Hematopoietic multipotent progenitor cell (in vitro differentiated cells): ENCODE data around the gene PLCH1. TPM values are rescaled to one million over a fixed set of nuclear protein-coding genes. Genes with fewer than 3 reads are reported as not detected.
A peak's percentile ranks its signal among the peaks of the same experiment; 100 is the strongest.

Experiments
- DNase-seq, 3 donors: peaks; one replicate each; pipeline ENCODE4 v3.0.0-alpha.2; 2011 to 2015; ENCODE audit warnings: low read depth in 2 of 3, low spot score in 2 of 3
- total RNA-seq: library from RNA; depleted of rRNA; stranded (reverse); fragments of >200 nt; gene quantifications from one replicate; pipeline ENCODE4 v1.2.3, GENCODE V29; 2012

The PLCH1 gene
- total RNA-seq, 1 donor = 1.1 TPM

GRCh38 chr3:155365178-155365783 lies 379.6 kb downstream of the PLCH1 start:
- DNase-seq = no peak

GRCh38 chr3:155364492-155364891 lies 380.4 kb downstream of the PLCH1 start:
- no peak for DNase-seq

GRCh38 chr3:155363690-155364070 lies 381.2 kb downstream of the PLCH1 start:
- DNase-seq = no peak

GRCh38 chr3:155362808-155363689 lies 381.8 kb downstream of the PLCH1 start:
- DNase-seq = no peak

- no peak for DNase-seq
Observed at GRCh38 chr3:155360281-155360680, 384.6 kb downstream of the PLCH1 start.

GRCh38 chr3:155356594-155357370 lies 388.1 kb downstream of the PLCH1 start:
- DNase-seq = peak in 1 of 3 donors; percentile 36

- DNase-seq = no peak
Observed at GRCh38 chr3:155354658-155355057, 390.2 kb downstream of the PLCH1 start.

GRCh38 chr3:155352900-155353490 lies 391.9 kb downstream of the PLCH1 start:
- peak in 2 of 3 donors; percentile 26 to 74 for DNase-seq

- DNase-seq = no peak
Observed at GRCh38 chr3:155350571-155350970, 394.3 kb downstream of the PLCH1 start.

GRCh38 chr3:155347901-155348300 lies 397.0 kb downstream of the PLCH1 start:
- DNase-seq = no peak

GRCh38 chr3:155342344-155342743 lies 402.5 kb downstream of the PLCH1 start:
- no peak for DNase-seq

GRCh38 chr3:155339052-155339451 lies 405.8 kb downstream of the PLCH1 start:
- DNase-seq = no peak

- DNase-seq = no peak
Observed at GRCh38 chr3:155335724-155336354, 409.0 kb downstream of the PLCH1 start.

- DNase-seq = peak in 2 of 3 donors; percentile 94 to 98
Observed at GRCh38 chr3:155334914-155335723, 409.8 kb downstream of the PLCH1 start.

GRCh38 chr3:155334215-155334913 lies 410.5 kb downstream of the PLCH1 start:
- DNase-seq = peak in 1 of 3 donors; percentile 9

GRCh38 chr3:155332716-155333115 lies 412.2 kb downstream of the PLCH1 start:
- no peak for DNase-seq

- no peak for DNase-seq
Observed at GRCh38 chr3:155331078-155331477, 413.8 kb downstream of the PLCH1 start.

GRCh38 chr3:155330370-155330769 lies 414.5 kb downstream of the PLCH1 start:
- DNase-seq = no peak

- DNase-seq = no peak
Observed at GRCh38 chr3:155329513-155330048, 415.3 kb downstream of the PLCH1 start.
